GM23338 (cell line): ENCODE measurements around the gene ENPEP.

Experiments
- STAT1 ChIP-seq: IDR thresholded peaks from one replicate; pipeline ENCODE4 v1.6.1; 2016; ENCODE audit warnings: antibody characterized with exemption; ENCODE audit not compliant: unreplicated experiment
- TF ChIP-seq, protein P1 (sequence below), 2 experiments: fragments of 200-600 bp in 1 of 2; sonication (generic) in 1 of 2; conservative IDR thresholded peaks; 2 replicates each; pipeline versions ENCODE4 v1.5.1 to v1.6.1; 2016 to 2017; ENCODE audit warnings: antibody characterized with exemption in 2 of 2, low read depth in 2 of 2, mild to moderate bottlenecking in 2 of 2, moderate library complexity in 1 of 2

DNA sequence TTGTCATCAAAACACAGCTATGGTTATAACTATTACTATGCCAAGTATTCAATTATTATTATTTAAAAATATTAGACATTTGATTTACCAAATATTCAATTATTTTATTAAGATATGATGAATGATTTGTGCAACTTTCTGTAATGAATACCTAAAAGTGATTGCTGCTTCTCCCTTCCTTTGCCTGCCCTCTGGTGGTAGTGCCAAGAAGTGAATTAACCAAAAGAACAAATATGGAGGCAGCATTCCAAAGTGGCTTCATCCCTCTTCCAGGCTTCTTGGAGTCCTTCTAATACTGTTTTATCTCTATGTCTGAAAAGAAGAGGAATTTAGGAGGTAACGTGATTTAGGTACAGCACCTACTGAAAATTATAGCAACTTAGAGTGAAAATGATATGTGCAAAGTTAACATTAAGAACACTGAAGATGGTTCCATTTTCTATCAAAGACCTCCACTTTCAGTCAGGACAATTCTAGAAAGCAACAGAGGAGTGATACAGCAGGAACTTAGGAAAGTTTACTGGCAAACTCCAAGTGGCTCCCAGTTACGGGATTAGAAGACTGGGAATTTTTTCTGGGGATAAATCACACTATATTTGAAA lies 43.0 kb downstream of the ENPEP start:
- TF ChIP-seq STAT1: no peak
- TF ChIP-seq, protein P1, sequence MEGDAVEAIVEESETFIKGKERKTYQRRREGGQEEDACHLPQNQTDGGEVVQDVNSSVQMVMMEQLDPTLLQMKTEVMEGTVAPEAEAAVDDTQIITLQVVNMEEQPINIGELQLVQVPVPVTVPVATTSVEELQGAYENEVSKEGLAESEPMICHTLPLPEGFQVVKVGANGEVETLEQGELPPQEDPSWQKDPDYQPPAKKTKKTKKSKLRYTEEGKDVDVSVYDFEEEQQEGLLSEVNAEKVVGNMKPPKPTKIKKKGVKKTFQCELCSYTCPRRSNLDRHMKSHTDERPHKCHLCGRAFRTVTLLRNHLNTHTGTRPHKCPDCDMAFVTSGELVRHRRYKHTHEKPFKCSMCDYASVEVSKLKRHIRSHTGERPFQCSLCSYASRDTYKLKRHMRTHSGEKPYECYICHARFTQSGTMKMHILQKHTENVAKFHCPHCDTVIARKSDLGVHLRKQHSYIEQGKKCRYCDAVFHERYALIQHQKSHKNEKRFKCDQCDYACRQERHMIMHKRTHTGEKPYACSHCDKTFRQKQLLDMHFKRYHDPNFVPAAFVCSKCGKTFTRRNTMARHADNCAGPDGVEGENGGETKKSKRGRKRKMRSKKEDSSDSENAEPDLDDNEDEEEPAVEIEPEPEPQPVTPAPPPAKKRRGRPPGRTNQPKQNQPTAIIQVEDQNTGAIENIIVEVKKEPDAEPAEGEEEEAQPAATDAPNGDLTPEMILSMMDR (conservative IDR thresholded peaks at IDR 0.05; ENCODE audit: low read depth in 2 of 2): peak; percentile 82 to 88
